GM12864 (cell line): Measurements from ENCODE around the gene POLH.
A peak's percentile ranks its signal among the peaks of the same experiment; 100 is the strongest.

ENCODE experiments used
- DNase-seq: peaks from one replicate; pipeline ENCODE4 v3.0.0-alpha.2; 2011; ENCODE audit warnings: low read depth
- H3K4me3 ChIP-seq: 2 replicates; pipeline ENCODE4 v1.5.1; 2011; ENCODE audit warnings: mild to moderate bottlenecking, low read depth, low read length, control low read depth
- CTCF ChIP-seq: IDR thresholded peaks from 2 replicates; pipeline ENCODE4 v1.5.1; 2011; ENCODE audit warnings: low read depth, mild to moderate bottlenecking, moderate library complexity, low read length, control low read depth, inconsistent platforms; ENCODE audit errors: missing control alignments

The POLH gene

GRCh38 chr6:43634702-43635303, 58.8 kb downstream of the POLH start:
- no peak for DNase-seq
- no peak for TF ChIP-seq CTCF
- H3K4me3 ChIP-seq = no peak overlapping the region

GRCh38 chr6:43635387-43636307, 59.7 kb downstream of the POLH start, which contains the start of gene MAD2L1BP:
Gene MAD2L1BP (plus strand): TSS chr6:43635840. CDS start chr6:43635876, 36 bp downstream.
- TF ChIP-seq CTCF = no peak
- DNase-seq = no peak
- peak within 1 kb of the TSS; percentile 72 for H3K4me3 ChIP-seq

GRCh38 chr6:43636308-43636659, 60.3 kb downstream of the POLH start:
- DNase-seq = no peak
- peak overlapping the region; percentile 72 for H3K4me3 ChIP-seq
- no peak for TF ChIP-seq CTCF

GRCh38 chr6:43639984-43640800, 64.2 kb downstream of the POLH start:
- no peak overlapping the region for H3K4me3 ChIP-seq
- no peak for DNase-seq
- no peak for TF ChIP-seq CTCF

GRCh38 chr6:43644940-43645612, 69.1 kb downstream of the POLH start, which contains the start of gene RSPH9:
Gene RSPH9 (plus strand): TSS chr6:43645036. CDS start chr6:43645099, 63 bp downstream.
- peak within 1 kb of the TSS; percentile 30 for H3K4me3 ChIP-seq
- no peak for DNase-seq

More at GRCh38 chr6:43644940-43645612, 69.1 kb downstream of the POLH start, which contains the start of gene RSPH9:
- TF ChIP-seq CTCF = no peak
